IPS-18c (cell line): ENCODE data around the gene YPEL1.

Experiments used
- H3K4me3 ChIP-seq: 2 replicates; pipeline ENCODE4 v1.7.0; 2013; ENCODE audit warnings: low read depth, mild to moderate bottlenecking, low read length, moderate library complexity; ENCODE audit not compliant: insufficient read depth
- H3K9me3 ChIP-seq: one replicate; pipeline ENCODE4 v1.6.1; 2013; ENCODE audit warnings: mild to moderate bottlenecking, low read length, moderate library complexity; ENCODE audit not compliant: control insufficient read depth, insufficient read depth

YPEL1 gene

GRCh38 chr22:21710156-21710555, 25.4 kb downstream of the YPEL1 start:
- H3K9me3 ChIP-seq: no peaks in the 10 kb centered on the region
- no peak overlapping the region for H3K4me3 ChIP-seq

GRCh38 chr22:21709688-21710087, 25.9 kb downstream of the YPEL1 start:
- no peaks in the 10 kb centered on the region for H3K9me3 ChIP-seq

GRCh38 chr22:21708960-21709359, 26.6 kb downstream of the YPEL1 start:
- H3K9me3 ChIP-seq: no peaks in the 10 kb centered on the region

More at GRCh38 chr22:21709688-21710087, 25.9 kb downstream of the YPEL1 start:
- H3K4me3 ChIP-seq: no peak overlapping the region

GRCh38 chr22:21707677-21708076, 27.9 kb downstream of the YPEL1 start:
- H3K4me3 ChIP-seq: no peak overlapping the region
- no peaks in the 10 kb centered on the region for H3K9me3 ChIP-seq

More at GRCh38 chr22:21708960-21709359, 26.6 kb downstream of the YPEL1 start:
- H3K4me3 ChIP-seq: no peak overlapping the region

GRCh38 chr22:21703684-21704316, 31.8 kb downstream of the YPEL1 start:
- no peaks in the 10 kb centered on the region for H3K9me3 ChIP-seq

GRCh38 chr22:21702700-21703683, 32.6 kb downstream of the YPEL1 start:
- Histone ChIP-seq H3K9me3 (no peaks in the 10 kb centered on the region), H3K4me3 (no peak overlapping the region)

More at GRCh38 chr22:21703684-21704316, 31.8 kb downstream of the YPEL1 start:
- H3K4me3 ChIP-seq: no peak overlapping the region

- H3K9me3 ChIP-seq: no peaks in the 10 kb centered on the region
- no peak overlapping the region for H3K4me3 ChIP-seq
Observed at GRCh38 chr22:21702094-21702493, 33.5 kb downstream of the YPEL1 start.

- Histone ChIP-seq H3K9me3 (no peaks in the 10 kb centered on the region), H3K4me3 (no peak overlapping the region)
Observed at GRCh38 chr22:21701384-21701971, 34.1 kb downstream of the YPEL1 start.

- no peaks in the 10 kb centered on the region for H3K9me3 ChIP-seq
- no peak overlapping the region for H3K4me3 ChIP-seq
Observed at GRCh38 chr22:21700822-21701221, 34.8 kb downstream of the YPEL1 start.

- Histone ChIP-seq H3K4me3 (no peak overlapping the region), H3K9me3 (no peaks in the 10 kb centered on the region)
Observed at GRCh38 chr22:21699643-21700042, 36.0 kb downstream of the YPEL1 start.

GRCh38 chr22:21698430-21699329, 36.9 kb downstream of the YPEL1 start:
- Histone ChIP-seq H3K4me3 (no peak overlapping the region), H3K9me3 (no peaks in the 10 kb centered on the region)

GRCh38 chr22:21697880-21698279, 37.7 kb downstream of the YPEL1 start:
- H3K9me3 ChIP-seq: no peaks in the 10 kb centered on the region
- no peak overlapping the region for H3K4me3 ChIP-seq

- Histone ChIP-seq H3K9me3 (no peaks in the 10 kb centered on the region), H3K4me3 (no peak overlapping the region)
Observed at GRCh38 chr22:21697021-21697771, 38.4 kb downstream of the YPEL1 start.

GRCh38 chr22:21696115-21696514, 39.5 kb downstream of the YPEL1 start:
- no peaks in the 10 kb centered on the region for H3K9me3 ChIP-seq
- H3K4me3 ChIP-seq: no peak overlapping the region

GRCh38 chr22:21695430-21696085, 40.0 kb downstream of the YPEL1 start:
- H3K4me3 ChIP-seq: no peak overlapping the region
- no peaks in the 10 kb centered on the region for H3K9me3 ChIP-seq
